Hypothalamus (tissue), 51 donors: ENCODE data around the gene SCN2B.

Source experiments
- DNase-seq, 51 donors: peaks; one replicate each; lab custom pipeline; 2025; lab: John Stamatoyannopoulos, UW

Gene SCN2B, protein sequence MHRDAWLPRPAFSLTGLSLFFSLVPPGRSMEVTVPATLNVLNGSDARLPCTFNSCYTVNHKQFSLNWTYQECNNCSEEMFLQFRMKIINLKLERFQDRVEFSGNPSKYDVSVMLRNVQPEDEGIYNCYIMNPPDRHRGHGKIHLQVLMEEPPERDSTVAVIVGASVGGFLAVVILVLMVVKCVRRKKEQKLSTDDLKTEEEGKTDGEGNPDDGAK

GRCh38 chr11:118175993-118176777 lies at the start of gene SCN2B:
TSS of gene SCN2B (minus strand) at chr11:118176639. CDS start at chr11:118176431, 208 bp downstream.
- peak in 7 of 51 donors; percentile 15 to 55 (median 24) for DNase-seq

DNA sequence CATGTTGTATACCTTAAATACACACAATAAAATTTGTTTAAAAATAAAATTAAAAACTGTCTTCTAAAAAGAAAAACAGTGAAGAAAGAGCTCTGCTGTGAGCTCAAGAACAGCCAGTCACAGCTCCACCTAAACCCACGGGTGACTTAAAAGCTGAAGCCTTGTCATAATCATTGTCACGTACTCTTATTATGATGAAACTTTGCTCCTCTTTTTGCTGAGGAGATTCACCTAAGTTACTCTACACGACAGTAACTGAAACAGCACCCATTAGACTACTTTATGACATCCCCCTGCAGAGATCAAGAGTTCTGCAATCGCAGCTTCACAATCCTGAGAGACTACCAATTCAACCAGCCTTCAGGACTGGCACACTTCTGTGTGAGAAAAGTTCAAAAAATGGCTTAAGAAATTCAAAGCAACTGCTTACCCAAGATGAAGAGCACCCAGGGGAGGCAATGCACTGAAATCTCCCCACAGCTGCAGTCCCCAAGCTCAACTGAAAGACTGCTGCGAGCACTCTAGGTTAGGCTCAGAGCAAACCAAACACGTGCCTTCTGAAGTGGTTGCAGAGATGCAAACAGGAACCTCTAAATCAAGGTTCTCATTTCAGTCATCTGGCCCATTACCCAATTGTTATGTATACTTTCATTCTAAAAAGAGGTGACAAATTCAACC lies 48.2 kb upstream of the SCN2B start, which contains the start of gene JAML:
JAML (minus strand) TSS at position 501 of the 678 bp plus-strand sequence. CDS start 10,145 bp downstream, outside the sequence.
- DNase-seq: no peak

GRCh38 chr11:118223992-118224391 lies 47.6 kb upstream of the SCN2B start:
- no peak for DNase-seq

DNA sequence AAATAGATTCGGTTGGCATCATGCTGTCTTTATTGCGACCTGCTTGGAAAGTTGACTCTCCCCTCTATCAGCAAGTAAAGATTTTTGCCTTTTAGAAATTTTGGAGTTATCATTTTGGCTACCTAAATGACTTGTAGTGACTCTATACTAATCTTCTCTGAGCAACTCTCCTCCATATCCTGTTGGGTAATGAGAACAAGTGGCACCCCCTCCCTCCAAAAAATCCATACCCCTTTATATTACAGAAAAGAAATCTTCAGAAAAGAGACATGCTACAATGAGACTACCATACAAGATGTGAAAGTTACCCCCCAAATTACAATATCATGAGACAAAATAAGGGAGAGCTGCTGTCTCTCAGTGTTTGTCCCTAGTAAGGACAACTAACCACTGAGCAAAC lies 47.1 kb upstream of the SCN2B start:
- no peak for DNase-seq

- DNase-seq: no peak
Measured at GRCh38 chr11:118222437-118222836, 46.0 kb upstream of the SCN2B start.

- DNase-seq: no peak
Measured at GRCh38 chr11:118221419-118221818, 45.0 kb upstream of the SCN2B start.

- DNase-seq: no peak
Measured at GRCh38 chr11:118219732-118220131, 43.3 kb upstream of the SCN2B start.

DNA sequence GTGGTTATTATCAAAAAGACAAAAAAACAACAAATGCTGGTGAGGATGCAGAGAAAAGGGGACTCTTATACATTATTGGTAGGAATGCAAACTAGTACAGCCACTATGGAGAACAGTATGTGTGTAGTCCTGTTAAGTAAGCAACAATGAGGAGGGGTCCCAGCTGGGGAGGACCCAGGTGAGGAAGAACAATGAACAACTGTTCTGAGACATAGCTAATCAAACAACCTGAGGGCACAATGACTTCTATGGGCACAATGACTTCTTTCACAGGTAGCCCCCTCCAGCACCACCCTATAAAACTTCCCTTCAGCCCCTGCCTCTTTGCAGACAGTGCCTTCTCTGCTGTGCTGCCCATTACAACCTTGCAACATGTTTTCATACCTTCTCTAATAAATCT lies 42.8 kb upstream of the SCN2B start:
- no peak for DNase-seq

- DNase-seq: no peak
Measured at GRCh38 chr11:118217575-118217974, 41.1 kb upstream of the SCN2B start.

GRCh38 chr11:118216621-118217481 lies 40.4 kb upstream of the SCN2B start:
- DNase-seq: peak in 1 of 51 donors; percentile 19

DNA sequence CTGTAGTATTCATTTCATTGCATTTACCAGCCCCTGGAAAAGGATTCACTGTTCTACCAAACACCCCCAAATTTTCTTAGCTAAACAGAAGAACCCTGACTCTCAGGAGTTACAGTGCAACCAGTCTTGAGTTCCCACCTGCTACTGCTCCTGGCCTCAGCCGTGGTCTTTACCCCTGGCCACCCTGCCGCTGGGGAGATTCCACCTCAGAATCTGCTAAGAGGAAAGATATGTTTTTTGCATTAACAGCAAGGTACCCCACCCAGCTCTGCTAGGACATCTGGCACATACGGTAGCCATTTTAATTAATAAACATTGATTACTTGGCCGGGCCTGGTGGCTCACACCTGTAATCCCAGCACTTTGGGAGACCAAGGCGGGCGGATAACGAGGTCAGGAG lies 39.3 kb upstream of the SCN2B start:
- no peak for DNase-seq

GRCh38 chr11:118215262-118215661 lies 38.8 kb upstream of the SCN2B start:
- no peak for DNase-seq

GRCh38 chr11:118214210-118214914 lies 37.9 kb upstream of the SCN2B start:
- DNase-seq: peak in 4 of 51 donors; percentile 2 to 20 (median 6)

DNA sequence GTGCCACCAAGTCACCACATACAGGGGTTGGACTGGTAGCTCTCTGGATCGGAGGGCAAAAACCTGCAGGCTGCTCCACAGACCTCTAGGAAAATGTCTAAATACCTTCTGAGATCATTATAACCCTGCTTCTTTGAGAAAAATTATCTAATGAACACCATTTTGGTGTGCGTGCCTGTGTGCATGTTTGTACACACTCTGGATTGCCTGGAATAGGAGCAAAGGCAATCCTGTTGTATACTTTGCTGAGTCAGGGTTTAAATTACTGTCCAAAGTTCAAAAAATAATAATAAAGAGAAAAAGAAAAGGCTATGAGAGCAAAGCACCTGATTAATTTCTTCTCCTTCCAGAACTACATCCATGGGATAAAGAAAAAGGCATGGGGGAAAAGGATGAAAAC lies 37.3 kb upstream of the SCN2B start:
- no peak for DNase-seq

- DNase-seq: no peak
Measured at GRCh38 chr11:118213201-118213600, 36.8 kb upstream of the SCN2B start.

GRCh38 chr11:118212781-118213191 lies 36.3 kb upstream of the SCN2B start:
- no peak for DNase-seq

- DNase-seq: no peak
Measured at GRCh38 chr11:118212131-118212725, 35.8 kb upstream of the SCN2B start.

- peak in 1 of 51 donors; percentile 48 for DNase-seq
Measured at GRCh38 chr11:118211006-118211405, 34.6 kb upstream of the SCN2B start.

GRCh38 chr11:118210323-118210722 lies 33.9 kb upstream of the SCN2B start:
- no peak for DNase-seq
